Heart left ventricle (tissue), 16 donors: Measurements from ENCODE around the gene TMEM234. TPM values are rescaled to one million over a fixed set of nuclear protein-coding genes. Genes with fewer than 3 reads are reported as not detected.

Experiments used
- ATAC-seq, 4 donors: fragments of 200-7000 bp; cut with Tn5 transposase; one replicate each; pipeline ENCODE4 v1.9.1; 2020 to 2022; ENCODE audit warnings: moderate library complexity in 4 of 4, mild to moderate bottlenecking in 3 of 4, moderate number of reproducible peaks in 1 of 4
- DNase-seq, 5 donors: peaks; one replicate each; pipeline ENCODE4 v3.0.0-alpha.2; 2020
- H3K27ac ChIP-seq, 12 donors: fragments of 200-600 bp; sonication (generic) in 4 of 12; one replicate each; pipeline versions ENCODE4 v1.5.0 to v1.8.0; 2016 to 2022; ENCODE audit warnings: mild to moderate bottlenecking in 2 of 12
- H3K27me3 ChIP-seq, 9 donors: fragments of 200-600 bp; sonication (generic) in 2 of 9; one replicate each; pipeline versions ENCODE4 v1.5.1 to v1.8.0; 2016 to 2022; ENCODE audit warnings: mild to moderate bottlenecking in 3 of 9
- H3K36me3 ChIP-seq, 9 donors: fragments of 200-600 bp; sonication (generic) in 2 of 9; one replicate each; pipeline versions ENCODE4 v1.5.0 to v1.8.0; 2018 to 2022; ENCODE audit warnings: mild to moderate bottlenecking in 2 of 9
- H3K4me1 ChIP-seq, 12 donors: fragments of 200-600 bp; sonication (generic) in 4 of 12; one replicate each; pipeline versions ENCODE4 v1.5.0 to v1.8.0; 2016 to 2022; ENCODE audit warnings: mild to moderate bottlenecking in 3 of 12
- H3K4me3 ChIP-seq, 12 donors: fragments of 200-600 bp; sonication (generic) in 4 of 12; one replicate each; pipeline versions ENCODE4 v1.5.0 to v1.8.0; 2017 to 2022; ENCODE audit warnings: mild to moderate bottlenecking in 9 of 12, moderate library complexity in 4 of 12
- H3K9me3 ChIP-seq, 12 donors: fragments of 200-600 bp; sonication (generic) in 4 of 12; one replicate each; pipeline versions ENCODE4 v1.5.0 to v1.8.0; 2016 to 2022; ENCODE audit warnings: mild to moderate bottlenecking in 1 of 12
- CTCF ChIP-seq, 12 donors: fragments of 200-600 bp; sonication (generic) in 4 of 12; IDR thresholded peaks; one replicate each; pipeline versions ENCODE4 v1.5.0 to v1.8.0; 2018 to 2022; ENCODE audit warnings: antibody characterized with exemption in 12 of 12, mild to moderate bottlenecking in 5 of 12
- POLR2A ChIP-seq, 2 donors: fragments of 450-650 bp; IDR thresholded peaks; one replicate each; pipeline ENCODE4 v1.6.1; 2017; ENCODE audit warnings: antibody characterized with exemption in 2 of 2, mild to moderate bottlenecking in 2 of 2, moderate library complexity in 2 of 2
- WGBS, 4 donors: extraction: QIAGEN DNeasy Blood & Tissue Kit in 2 of 4; methylation state at CpG; one replicate each; pipeline versions ENCODE4 v1.1.5 to v1.1.7; 2013 to 2018; 5-methylcytosine and 5-hydroxymethylcytosine counted together
- intact Hi-C, 10 donors: fragments of 100-400 bp; cut with DNase I; formaldehyde crosslinking; loops; one replicate each; pipeline versions ENCODE4 v1.11.1 to v1.14.2; 2022
- polyA plus RNA-seq, 2 donors: library from polyadenylated mRNA; stranded (reverse); fragments of 200-250 nt; gene quantifications; one replicate each; pipeline ENCODE4 v1.2.3, GENCODE V29; 2013
- total RNA-seq, 9 donors: library from RNA; depleted of rRNA in 2 of 9; stranded (reverse); fragments of >200 nt in 2 of 9; fragmentation: NEBNext Ultra II Directional in 3 of 9; extraction: Animal tissue kit (Norgen Biotek cat#: 25700) in 3 of 9; gene quantifications; one replicate each; pipeline versions ENCODE4 v1.1.0 to v1.2.4, GENCODE V29; 2016 to 2023
- donor health status: ischemic (EF 13 %, LVEDD 7.1; RV severe dilation, severe dysfunction).
- donor health status: healthy with polysubstance abuse.
- donor health status: DM: no; HTN: yes; CAD: no.
- donor health status: DM: no; HTN: no; CAD: no.
- donor health status: ischemic (EF 25% LVEDD 6.9; RV normal size, moderate dysfunction).
- donor health status: ischemic (EF 25% LVEDD 5.7; RV mildly dilated, moderate dysfunction).
- donor health status: healthy.
- donor health status: DM: yes; HTN: yes; CAD: no.
- donor health status: ischemic (EF 35%, LVEDD 5.7; RV mildly dilated, moderate dysfunction).
- donor health status: nonischemic (EF 11% LVEDD 7.7; RV severe dilation, severe dysfunction).
- donor health status: DM: yes; HTN: yes; CAD: no.
- donor health status: PGD.
- donor health status: ischemic (EF 29% LVEDD 5.4; RV normal size, mild dysfunction).
- donor health status: nonischemic (EF 23%, LVEDD 6.1; RV moderate dilation, normal function).

The TMEM234 gene
- total and polyA plus RNA-seq, 11 donors: 7.7 to 19.8 (median 10.8) TPM

GRCh38 chr1:32187850-32188249 lies 34.3 kb downstream of the TMEM234 start:
- no peak for DNase-seq
- intact Hi-C loops: no loop called here
- 95 to 100% (median 97%) methylated on average over 9 of the region's 9 CpGs for WGBS, 4 donors

GRCh38 chr1:32186491-32186890 lies 35.7 kb downstream of the TMEM234 start:
- Histone ChIP-seq H3K27me3 (no peaks in the 10 kb centered on the region), H3K36me3 (peaks cover 0 to 99% (median 95%) of the 10 kb centered on the region in 9 donors), H3K4me1 (peaks cover 2 to 47% (median 26%) of the 10 kb centered on the region in 12 donors), H3K9me3 (no peaks in the 10 kb centered on the region), H3K27ac (no peak overlapping the region), H3K4me3 (no peak overlapping the region)
- ATAC-seq (no peak), DNase-seq (no peak)
- WGBS, 4 donors: 83 to 92% (median 87%) methylated on average over 2 of the region's 2 CpGs
- no peak for TF ChIP-seq CTCF (IDR thresholded peaks at IDR 0.05)
- no peak for TF ChIP-seq POLR2A (IDR thresholded peaks at IDR 0.05)
- intact Hi-C loops: no loop called here

More at GRCh38 chr1:32187850-32188249, 34.3 kb downstream of the TMEM234 start:
- Histone ChIP-seq H3K4me3 (no peak overlapping the region), H3K27ac (no peak overlapping the region), H3K27me3 (no peaks in the 10 kb centered on the region), H3K36me3 (peaks cover 0 to 99% (median 95%) of the 10 kb centered on the region in 9 donors), H3K4me1 (peaks cover 0 to 33% (median 13%) of the 10 kb centered on the region in 12 donors), H3K9me3 (no peaks in the 10 kb centered on the region)
- peak in 1 of 4 donors; percentile 20 for ATAC-seq
- TF ChIP-seq POLR2A (IDR thresholded peaks at IDR 0.05) (no peak), CTCF (IDR thresholded peaks at IDR 0.05) (no peak)

- WGBS, 4 donors: 84 to 97% (median 93%) methylated on average over 2 of the region's 2 CpGs
- DNase-seq (no peak), ATAC-seq (no peak)
- Histone ChIP-seq H3K36me3 (peaks cover 0 to 99% (median 95%) of the 10 kb centered on the region in 9 donors), H3K27me3 (no peaks in the 10 kb centered on the region), H3K27ac (no peak overlapping the region), H3K9me3 (no peaks in the 10 kb centered on the region), H3K4me3 (no peak overlapping the region), H3K4me1 (peaks cover 4 to 51% (median 31%) of the 10 kb centered on the region in 12 donors)
- TF ChIP-seq POLR2A (IDR thresholded peaks at IDR 0.05) (no peak), CTCF (IDR thresholded peaks at IDR 0.05) (no peak)
- intact Hi-C loops: no loop called here
Measured at GRCh38 chr1:32186077-32186476, 36.1 kb downstream of the TMEM234 start.

- Histone ChIP-seq H3K27me3 (no peaks in the 10 kb centered on the region), H3K36me3 (peaks cover 0 to 87% (median 85%) of the 10 kb centered on the region in 9 donors), H3K4me1 (peaks cover 4 to 60% (median 39%) of the 10 kb centered on the region in 12 donors), H3K9me3 (no peaks in the 10 kb centered on the region), H3K27ac (no peak overlapping the region), H3K4me3 (no peak overlapping the region)
- ATAC-seq: no peak
- intact Hi-C loops: no loop called here
- DNase-seq: no peak
- TF ChIP-seq CTCF (IDR thresholded peaks at IDR 0.05): no peak
- TF ChIP-seq POLR2A (IDR thresholded peaks at IDR 0.05): no peak
Measured at GRCh38 chr1:32184650-32185049, 37.5 kb downstream of the TMEM234 start.
